GM19468 (cell line): ENCODE data around the gene B3GNT2.
"Not testable (repeated sequence)": the region's sequence is repeated elsewhere in the genome, so short reads cannot be mapped to it uniquely, and the experiment has no call there.

ENCODE experiments used
- ATAC-seq: cut with Tn5 transposase; IDR thresholded peaks from one replicate; pipeline ENCODE4 v1.9.1; 2021; ENCODE audit warnings: mild to moderate bottlenecking, moderate library complexity, moderate number of reproducible peaks; ENCODE audit not compliant: unreplicated experiment; ENCODE audit errors: extremely low read depth

B3GNT2 gene

DNA sequence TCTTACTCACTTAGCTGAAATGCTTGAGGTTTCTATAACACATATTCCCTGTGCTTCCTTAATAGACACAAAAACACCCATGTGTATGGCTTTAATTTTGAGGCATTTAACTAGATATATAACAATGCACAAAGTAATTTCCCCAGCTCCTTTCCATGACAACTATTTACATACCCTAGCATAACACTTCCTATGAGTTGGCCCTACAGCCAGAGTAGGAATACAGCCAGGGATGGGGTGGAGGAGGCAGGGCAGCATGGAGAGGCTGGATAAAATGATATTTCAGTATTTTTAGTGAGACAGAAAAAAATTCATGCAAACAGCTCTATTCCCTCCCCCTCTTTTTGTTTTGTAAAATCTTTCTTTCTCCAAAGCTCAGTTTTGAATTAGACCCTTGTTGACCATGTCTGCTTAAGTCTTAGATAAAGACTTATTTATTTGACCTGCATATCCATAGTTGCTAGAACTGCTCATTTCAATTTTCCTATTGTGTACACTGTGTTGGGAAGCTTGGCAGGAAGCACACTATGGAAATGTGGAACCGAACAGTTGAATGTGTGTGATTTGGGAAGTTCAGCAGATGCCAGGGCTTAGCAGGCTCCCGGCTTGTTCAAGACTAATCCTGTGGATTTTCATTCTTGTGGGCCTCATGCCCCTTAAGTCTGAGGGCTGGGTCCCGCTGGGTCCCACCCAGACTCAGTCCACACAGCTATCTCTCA is 11.2 kb upstream of the B3GNT2 start:
- ATAC-seq, result no peak

DNA sequence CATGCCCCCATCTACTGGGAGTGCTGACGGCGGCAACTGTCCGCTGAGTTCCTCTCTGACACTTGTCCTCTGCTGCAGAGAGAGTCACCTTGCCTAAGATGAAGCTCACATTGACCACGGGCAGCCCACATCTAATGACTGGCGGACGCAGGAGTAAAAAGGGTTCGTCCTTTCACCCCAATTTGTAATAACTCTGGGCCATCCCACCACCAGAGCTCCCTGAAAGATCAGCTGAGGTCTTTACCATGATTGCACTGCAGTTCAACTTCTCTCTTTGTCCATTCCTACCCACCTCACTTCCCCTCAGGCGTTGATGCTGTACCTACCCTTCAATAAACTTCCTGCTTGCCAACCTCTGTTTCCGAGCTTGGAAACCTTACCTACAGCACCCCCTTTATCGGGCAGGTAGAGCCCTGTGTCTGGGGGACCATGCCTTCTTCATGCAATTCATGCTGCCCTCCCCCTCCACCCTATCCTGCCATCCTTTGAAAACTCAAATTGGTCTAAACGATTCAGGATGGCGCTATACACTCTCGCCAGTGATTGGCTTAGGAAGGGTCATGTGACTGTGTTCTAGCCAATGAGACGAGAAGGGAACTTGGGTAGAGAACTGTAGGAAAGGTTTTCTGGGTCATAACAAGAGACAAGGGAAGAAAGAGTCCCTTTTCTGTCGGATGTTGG is 10.3 kb upstream of the B3GNT2 start:
- no peak for ATAC-seq

- no peak for ATAC-seq
These were observed 9.6 kb upstream of the B3GNT2 start for GRCh38 chr2:62186156-62186905.

DNA sequence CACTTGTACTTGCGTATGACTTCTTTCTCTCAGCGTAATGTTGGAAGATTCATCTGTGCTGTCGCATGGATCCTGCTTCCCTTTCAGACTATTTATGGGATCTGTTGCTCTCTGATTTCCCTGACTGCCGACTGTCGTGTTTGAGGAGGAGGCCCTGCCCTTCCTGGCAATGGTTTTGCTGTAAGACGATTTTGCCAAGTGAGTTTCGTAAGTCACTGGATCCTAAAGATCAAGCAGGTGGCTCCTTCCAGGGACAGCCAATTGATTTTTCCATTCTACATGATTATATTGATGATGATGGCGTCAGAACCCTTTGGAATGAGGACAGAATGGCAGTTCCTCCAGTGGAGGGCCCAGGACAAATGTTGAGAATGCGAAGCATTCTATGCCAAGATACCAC is 8.7 kb upstream of the B3GNT2 start:
- ATAC-seq, result no peak

GRCh38 chr2:62188416-62188815 is 7.5 kb upstream of the B3GNT2 start:
- no peak for ATAC-seq

DNA sequence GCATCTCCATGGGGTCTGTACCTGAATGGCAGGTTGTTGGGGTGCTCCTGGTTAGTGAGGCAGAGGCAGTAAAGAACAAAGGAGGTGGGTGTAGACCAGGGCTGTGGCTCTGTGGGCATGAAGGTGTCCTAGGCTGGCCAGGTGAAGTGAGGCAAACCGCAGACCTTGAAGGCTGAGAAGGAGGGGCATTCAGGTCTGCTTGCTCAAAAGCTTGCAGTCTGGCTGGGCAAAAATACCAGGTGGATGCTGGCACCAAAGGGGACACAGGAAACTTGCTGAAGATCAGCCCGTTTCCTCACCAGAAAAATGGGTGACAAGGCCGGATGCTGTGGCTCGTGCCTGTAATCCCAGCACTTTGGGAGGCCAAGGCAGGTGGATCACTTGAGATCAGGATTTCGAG is 6.7 kb upstream of the B3GNT2 start:
- ATAC-seq, result no peak

DNA sequence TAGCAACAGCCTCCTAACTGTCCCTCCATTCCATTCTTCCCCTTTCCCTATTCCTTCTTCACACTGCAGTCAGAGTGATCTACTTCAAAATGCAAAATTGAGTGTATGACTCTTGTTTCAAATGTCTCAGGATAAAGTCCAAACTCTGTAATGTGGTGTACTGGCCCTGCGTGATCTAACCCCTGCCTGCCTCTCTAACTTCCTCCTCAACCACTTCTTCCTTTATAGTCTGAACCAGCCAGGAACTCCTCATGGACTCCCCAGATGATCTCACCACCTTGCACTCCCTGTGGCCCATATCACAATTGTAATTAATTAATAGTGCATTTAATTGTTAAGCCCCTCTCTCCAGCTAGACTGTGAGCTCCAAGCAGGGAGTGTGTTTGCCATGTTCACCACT is 3.1 kb upstream of the B3GNT2 start:
- ATAC-seq, result no peak

- ATAC-seq, result no peak
These were observed 1.1 kb upstream of the B3GNT2 start for GRCh38 chr2:62194558-62195420.

DNA sequence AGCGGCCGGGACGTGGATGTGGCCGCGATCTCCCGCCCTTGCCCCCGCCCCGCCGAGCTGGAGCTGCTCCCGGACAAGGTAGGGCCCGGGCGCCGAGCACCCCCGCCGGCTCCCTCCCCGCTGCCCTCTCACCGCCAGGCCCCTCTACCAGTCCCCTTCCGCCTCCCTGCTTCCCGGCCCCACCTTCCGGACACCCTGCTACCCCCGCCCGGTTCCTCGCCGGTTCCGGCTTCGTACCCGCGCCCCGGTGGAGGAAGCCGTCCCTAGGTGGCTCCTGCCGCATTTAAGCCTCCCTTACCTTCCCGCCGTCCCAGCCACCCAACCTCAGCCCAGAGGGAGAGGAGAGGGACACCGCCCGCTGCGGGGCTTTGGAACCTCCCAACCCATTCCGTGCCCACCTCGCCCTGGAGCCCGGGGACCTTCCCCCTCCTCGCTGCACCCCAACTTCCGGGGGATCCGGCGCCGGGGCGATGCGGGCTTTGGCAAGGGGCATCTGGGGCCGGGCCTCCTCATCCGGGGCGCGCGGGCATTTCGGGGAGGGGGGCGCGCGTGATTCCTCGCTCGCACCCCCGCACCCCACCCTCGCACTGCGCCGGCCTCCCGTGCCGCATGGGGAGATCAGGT is 475 bp downstream of the B3GNT2 start:
- peak; percentile 5 for ATAC-seq

DNA sequence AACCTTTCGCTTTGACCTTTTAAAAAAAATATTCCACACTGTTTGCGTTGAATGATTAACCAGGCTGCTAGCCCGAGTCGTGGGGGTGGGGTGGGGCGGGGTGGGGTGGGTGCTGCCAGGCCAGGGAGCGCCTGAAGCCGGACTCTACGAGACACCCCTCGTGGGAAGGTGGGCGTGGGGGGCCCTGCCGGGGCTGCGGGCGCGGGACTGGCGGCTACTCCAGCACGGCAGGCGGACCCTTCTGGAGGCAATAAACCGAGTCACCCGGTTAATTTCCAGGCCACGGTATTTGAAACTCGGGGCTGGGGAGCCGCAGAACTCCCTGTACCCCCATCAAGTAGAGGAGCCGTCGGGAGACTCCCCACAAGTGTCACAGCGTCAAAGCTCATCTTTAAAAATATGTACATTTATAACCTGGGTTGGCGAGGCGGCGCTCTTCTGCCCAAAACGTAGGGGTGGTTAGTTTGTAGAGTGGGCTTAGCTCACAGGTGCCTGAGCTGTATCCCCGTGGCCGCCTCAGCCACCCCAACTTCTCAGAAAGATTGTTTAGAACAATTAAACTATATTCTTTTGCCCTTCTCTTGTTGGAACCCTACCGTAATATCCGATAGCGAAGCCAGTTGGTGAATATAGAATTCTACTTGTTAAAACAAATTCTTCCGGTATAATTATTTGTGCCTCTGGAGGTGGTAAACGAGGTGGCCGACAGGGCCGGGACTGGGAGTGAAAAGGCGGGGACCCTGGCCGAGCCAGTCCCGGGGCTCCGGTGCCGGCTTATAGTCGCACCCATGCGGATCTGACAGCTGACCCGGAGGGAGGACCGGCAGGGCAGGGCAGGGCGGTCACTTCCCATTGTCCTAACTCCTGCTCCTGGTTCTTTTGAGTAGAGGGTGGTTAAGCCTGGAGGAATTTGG is 1.4 kb downstream of the B3GNT2 start:
- no peak for ATAC-seq

DNA sequence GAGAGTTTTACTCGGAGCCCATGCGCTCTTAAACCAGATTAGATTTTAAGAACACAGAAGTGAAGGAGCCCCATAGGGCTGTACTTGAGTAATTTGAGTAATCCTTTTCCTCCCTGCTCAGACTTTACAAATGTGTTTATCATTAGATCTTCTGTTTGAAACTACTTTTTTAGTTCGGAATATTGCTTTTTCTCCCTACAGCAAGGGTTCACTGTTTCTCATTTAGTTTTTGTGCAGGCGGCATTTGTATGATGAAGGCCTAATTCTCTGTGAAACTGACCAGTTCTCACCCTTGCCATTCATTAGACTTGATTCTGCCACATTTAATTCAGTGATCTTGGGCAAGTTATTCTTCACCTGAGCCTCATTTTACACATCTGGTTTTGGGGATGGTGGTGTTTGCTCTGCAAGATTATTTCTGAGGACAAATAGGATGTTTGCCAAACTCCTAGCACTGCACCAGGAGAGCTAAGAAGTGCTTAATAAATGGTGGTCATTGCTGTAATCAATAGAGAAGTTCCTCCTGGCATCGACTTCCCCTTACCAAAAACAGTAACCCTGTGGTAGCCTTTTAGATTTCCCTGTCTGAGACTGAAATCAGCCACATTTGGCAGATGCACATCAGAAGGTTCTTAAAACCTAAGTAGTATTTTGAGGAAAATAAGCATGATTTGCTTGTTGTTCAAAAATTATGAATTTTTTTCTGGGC is 2.2 kb downstream of the B3GNT2 start:
- no peak for ATAC-seq

- not testable (repeated sequence) for ATAC-seq
These were observed 2.9 kb downstream of the B3GNT2 start for GRCh38 chr2:62198854-62199253.

GRCh38 chr2:62199392-62200125 is 3.6 kb downstream of the B3GNT2 start:
- ATAC-seq, result no peak

DNA sequence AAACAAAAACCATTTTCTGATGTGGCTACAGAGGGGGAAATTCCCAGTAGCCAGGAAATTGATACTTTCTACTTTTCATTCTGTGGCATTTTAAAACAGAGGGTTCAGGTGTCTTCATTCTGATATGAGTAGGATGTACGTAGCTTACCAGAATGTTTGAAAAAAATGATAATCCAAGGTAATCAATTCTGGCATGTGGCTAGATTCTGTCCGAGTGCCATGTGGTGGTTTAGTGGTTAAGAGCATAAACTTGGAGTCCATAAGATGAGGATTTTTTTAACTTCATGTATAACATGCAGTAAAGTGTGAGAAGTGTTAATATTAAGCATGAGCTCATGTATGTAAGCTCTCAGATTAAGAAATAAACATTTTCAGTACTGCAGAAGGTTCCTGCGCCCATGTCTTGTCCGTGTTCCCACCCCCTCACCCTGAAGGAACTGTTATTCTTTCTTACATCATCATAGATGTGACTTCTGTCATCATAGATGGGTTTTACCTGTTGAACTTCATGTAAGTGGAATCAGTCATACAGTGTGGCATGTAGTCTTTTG is 4.5 kb downstream of the B3GNT2 start:
- ATAC-seq, result no peak

- ATAC-seq, result no peak
These were observed 5.0 kb downstream of the B3GNT2 start for GRCh38 chr2:62200868-62201267.

GRCh38 chr2:62201307-62201706 is 5.4 kb downstream of the B3GNT2 start:
- no peak for ATAC-seq

- ATAC-seq, result peak; percentile 35
These were observed 6.3 kb downstream of the B3GNT2 start for GRCh38 chr2:62202019-62202722.
